HepG2 (cell line): ENCODE results near the gene METTL23.
"Not testable (repeated sequence)": the region's sequence is repeated elsewhere in the genome, so short reads cannot be mapped to it uniquely, and the experiment has no call there.

ENCODE experiments used
- CTCF ChIP-seq: sonication (generic); formaldehyde crosslinking; IDR thresholded peaks from 2 replicates; pipeline ENCODE4 v1.5.0; 2020; ENCODE audit warnings: mild to moderate bottlenecking, missing genetic modification reagents, moderate library complexity
- FOSL2 ChIP-seq: sonication (generic); formaldehyde crosslinking; IDR thresholded peaks from 2 replicates; pipeline ENCODE4 v1.4.0; 2020; ENCODE audit warnings: missing genetic modification reagents
- SALL2 ChIP-seq: sonication (generic); formaldehyde crosslinking; IDR thresholded peaks from 2 replicates; pipeline ENCODE4 v1.8.1; 2023; ENCODE audit warnings: mild to moderate bottlenecking, missing genetic modification reagents, inconsistent platforms
- ZNF282 ChIP-seq: fragments of 450-650 bp; IDR thresholded peaks from 2 replicates; pipeline ENCODE4 v1.6.1; 2018; ENCODE audit not compliant: partially characterized antibody

DNA sequence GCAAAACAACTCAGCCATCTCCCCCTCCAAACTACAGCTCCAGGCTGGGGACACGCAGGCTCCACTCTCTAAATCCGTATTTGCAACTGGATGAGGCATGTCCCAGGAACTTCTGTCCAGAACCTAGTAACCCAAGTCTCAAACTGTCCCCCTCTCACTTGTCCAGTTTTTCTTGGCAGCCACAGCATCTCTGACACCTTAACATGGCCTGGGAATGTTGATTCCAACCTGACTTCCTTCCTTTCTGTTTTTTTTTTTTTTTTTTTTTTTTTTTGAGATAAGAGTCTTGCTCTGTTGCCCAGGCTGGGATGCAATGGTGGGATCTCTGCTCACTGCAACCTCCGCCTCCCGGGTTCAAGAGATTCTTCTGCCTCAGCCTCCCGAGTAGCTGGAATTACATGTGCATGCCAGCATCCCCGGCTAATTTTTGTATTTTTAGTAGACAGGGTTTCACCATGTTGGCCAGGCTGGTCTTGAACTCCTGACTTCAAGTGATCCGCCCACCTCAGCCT is 28.1 kb upstream of the METTL23 start:
- TF ChIP-seq FOSL2 (CRISPR knock-in tag); SALL2; CTCF (CRISPR knock-in tag); ZNF282: not testable (repeated sequence)
